ENCODE data around the gene SLC35B1. TPM values are rescaled to one million over a fixed set of nuclear protein-coding genes. Genes with fewer than 3 reads are reported as not detected.
"Not testable (repeated sequence)": the region's sequence is repeated elsewhere in the genome, so short reads cannot be mapped to it uniquely, and the experiment has no call there.

Gene SLC35B1
- polyA plus RNA-seq, 3 donors = 85.4 to 95.6 (median 88.2) TPM

DNA sequence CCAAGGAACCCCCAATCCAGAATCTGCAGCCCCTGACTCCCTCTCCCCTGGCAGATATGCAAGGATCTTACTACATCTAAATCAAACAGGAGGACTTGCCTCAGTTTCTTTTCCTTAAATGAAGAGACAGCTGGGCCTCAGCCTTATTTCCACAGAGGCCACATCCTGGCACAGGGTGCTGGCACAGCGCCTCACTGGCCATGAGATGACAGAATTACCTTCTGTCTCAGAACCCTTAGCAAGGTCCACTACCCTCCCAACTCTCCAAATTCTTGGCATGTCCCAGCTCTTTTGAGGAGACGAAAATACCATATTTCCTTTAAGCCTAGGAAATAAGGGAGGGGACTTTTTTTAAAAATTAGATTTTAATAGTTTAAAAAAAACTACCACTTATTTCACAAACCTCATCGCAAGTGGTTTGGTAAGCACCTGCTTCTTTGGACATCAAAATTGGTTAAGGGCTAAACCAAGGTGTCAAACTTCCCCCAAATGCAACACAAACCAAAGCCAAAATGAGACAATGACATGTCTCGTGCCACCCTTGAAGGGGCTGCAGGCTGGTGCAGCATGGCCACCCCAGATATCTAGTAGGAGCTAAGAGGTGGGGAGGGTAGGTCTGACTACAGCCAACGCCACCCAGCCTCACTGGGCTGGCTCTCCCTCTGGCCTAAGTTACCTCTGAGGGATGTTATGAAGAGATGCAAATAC lies 30.8 kb upstream of the SLC35B1 start:
- DNase-seq (ENCODE audit: low read depth in 3 of 3, low spot score in 2 of 3) = no peak

DNA sequence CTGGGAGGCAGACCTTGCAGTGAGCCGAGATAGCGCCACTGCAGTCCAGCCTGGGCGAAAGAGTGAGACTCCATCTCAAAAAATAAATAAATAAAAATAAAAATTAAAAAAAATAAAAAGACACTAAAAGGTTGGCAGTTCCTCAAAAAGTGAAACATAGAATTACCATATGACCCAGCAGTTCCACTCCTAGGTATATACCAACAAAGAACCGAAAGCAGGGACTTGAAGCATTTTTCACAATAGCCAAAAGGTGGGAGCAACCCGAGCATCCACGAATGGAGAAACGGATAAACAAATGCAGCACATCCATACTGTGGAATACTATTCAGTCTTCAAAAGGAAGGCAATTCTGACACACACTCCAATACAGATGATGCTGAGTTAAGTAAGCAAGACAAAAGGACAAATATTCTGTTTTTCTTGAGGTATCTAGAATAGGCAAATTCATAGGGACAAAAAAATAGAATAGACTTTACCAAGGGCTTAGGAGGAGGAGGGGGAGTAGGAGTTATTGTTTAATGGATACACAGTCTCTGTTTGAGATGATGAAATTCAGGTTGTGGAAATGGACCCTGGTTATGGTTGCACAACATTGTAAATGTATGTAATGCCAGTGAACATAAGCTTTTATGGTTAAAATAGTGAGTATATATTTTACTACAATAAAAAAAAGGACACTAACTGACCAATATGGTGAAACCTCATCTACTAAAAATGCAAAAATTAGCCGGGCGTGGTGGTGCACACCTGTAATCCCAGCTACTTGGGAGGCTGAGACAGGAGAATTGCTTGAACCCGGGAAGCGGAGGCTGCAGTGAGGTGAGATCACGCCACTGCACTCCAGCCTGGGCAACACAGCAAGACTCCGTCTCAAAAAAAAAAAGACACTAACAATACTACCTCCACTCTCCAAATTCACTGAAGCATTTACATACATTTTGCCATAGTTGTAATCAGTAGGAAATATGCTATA lies 27.0 kb upstream of the SLC35B1 start:
- no peak for DNase-seq (ENCODE audit: low read depth in 3 of 3, low spot score in 2 of 3)

- no peak for DNase-seq (ENCODE audit: low read depth in 3 of 3, low spot score in 2 of 3)
These were observed 23.7 kb upstream of the SLC35B1 start for GRCh38 chr17:49731435-49731831.

DNA sequence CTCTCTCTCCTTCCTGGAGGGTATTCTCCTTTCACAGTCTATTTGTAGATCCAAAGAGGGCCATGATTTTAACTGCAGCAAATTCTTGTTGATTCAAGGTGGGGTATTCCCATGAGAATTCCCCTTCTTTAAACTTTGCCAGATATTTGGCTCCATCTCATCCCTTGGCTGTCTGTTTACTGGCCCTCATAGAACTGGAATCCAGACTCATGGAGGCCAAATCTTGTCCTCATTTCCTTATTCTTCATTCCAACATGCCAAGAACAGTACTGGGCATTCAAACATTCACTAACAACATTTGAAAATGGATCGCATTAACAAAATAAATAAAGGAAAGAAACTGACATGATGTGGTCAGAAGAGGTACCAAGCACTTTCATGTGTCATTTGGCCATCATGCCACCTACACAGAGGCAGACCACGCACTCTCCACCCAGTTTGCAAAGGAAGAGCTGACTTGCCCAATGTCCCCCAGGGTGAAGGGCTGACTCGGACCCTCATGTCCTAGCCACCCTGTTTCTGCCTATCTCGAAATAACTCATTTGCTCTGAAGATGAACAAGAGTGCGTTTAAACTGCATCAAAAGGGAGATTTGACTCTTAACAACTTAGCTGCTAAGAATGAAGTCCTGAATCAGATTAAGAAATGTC lies 23.1 kb upstream of the SLC35B1 start:
- no peak for DNase-seq (ENCODE audit: low read depth in 3 of 3, low spot score in 2 of 3)

DNA sequence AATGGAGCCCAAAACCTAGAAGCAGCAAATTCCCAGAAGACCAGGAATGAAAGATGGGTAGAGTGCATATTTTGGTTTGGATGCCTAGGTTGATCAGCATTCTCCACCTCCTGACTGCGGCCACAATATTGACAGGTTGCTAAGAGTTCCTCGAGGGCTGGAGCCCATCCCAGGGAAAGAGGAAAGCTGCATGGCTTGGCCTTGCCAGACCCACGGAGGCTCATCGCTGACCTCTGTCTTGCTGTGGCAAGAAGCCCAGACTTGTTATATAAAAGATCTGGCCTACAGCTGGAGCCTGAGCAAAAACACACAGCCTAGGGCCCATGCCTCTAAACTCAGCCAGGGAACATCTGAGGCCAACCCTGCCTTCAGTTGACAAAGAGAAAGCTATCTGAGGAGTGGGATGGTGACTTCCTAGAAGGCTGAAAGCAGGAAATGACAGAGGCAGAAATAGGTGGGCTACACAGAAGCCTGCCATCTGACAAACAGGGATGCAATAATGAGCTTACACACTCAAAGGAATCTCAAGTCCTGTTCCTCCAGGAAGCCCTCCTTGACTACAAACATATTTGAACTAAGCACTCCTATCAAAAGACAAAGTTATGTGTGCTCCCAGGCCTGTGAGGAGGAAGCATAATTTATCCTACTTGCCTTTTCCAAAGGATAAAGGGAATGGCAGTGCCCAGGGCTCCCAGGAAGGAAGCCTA lies 22.5 kb upstream of the SLC35B1 start:
- DNase-seq (ENCODE audit: low read depth in 3 of 3, low spot score in 2 of 3) = peak; percentile 41 to 50 (median 47)

DNA sequence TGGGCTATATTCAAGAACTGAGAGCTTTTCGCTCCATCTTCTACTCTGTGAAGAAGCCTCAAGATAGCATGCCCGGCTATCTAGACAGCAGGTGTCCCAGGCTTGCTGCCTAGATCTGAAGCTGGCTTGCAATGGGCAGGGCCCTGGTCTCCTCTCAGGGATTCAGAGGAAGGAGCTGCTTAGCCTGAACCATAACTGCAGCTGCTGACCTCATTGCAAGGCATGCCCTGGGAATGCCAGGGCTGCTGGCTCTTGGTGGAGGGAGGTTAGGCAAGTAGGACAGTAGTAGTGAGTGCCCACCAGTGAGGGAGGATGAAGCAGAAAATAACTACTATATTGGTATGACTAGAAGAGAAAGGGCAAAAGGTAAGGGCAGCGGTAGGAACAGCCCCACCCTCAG lies 21.3 kb upstream of the SLC35B1 start:
- DNase-seq (ENCODE audit: low read depth in 3 of 3, low spot score in 2 of 3) = no peak

DNA sequence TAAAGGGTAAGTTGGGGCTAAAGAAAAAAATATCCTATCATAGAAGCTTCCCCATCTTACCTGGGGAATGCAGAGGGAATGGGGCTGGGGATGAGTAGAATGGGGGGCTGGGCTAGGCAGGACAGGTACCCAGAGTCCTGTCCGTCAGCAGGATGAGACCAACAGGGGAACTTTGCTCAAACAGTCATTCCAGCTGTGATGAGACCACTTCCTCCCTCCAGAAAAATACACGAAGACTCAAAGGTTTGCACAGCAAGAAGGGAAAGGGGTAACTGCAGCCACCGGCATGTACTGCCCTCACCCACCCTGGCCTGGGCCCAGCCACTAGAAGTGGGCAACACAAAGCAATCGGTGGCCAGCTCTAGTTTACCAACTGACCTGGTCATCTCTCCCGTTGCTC lies 20.7 kb upstream of the SLC35B1 start:
- DNase-seq (ENCODE audit: low read depth in 3 of 3, low spot score in 2 of 3) = no peak

- no peak for DNase-seq (ENCODE audit: low read depth in 3 of 3, low spot score in 2 of 3)
These were observed 19.6 kb upstream of the SLC35B1 start for GRCh38 chr17:49727380-49727779.

DNA sequence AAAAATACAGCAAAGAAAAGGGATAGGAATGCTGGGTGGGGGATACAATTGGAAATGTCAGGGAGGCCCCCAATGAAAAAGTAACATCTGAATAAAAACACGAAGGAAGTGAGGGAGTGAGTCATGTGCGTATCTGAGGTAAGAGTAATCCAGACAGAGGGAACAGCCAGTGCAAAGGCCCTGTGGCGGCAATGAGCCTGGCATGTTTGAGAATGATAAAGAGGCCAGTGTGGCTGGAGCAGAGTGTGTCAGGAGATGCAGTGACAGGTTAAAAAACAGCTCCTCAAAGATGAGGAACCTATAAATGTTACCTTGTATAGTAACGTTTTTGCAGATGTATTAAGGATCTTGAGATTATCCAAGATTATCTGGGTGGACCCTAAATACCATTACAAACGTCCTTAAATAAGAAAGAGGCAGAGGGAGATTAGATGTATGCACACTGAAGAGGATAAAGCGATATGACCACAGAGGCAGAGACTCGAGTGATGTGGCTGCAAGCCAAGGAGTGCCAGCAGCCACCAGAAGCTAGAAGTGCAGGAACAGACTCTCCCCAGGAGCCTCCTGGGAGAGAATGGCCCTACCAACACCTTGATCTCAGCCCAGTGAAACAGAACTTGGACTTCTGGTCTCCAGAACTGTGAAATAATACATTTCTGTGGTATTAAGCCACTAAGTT lies 17.8 kb upstream of the SLC35B1 start:
- DNase-seq (ENCODE audit: low read depth in 3 of 3, low spot score in 2 of 3) = no peak

GRCh38 chr17:49724552-49724951 lies 16.8 kb upstream of the SLC35B1 start:
- DNase-seq (ENCODE audit: low read depth in 3 of 3, low spot score in 2 of 3) = not testable (repeated sequence)

GRCh38 chr17:49723423-49723822 lies 15.7 kb upstream of the SLC35B1 start:
- DNase-seq (ENCODE audit: low read depth in 3 of 3, low spot score in 2 of 3) = peak; percentile 25 to 56 (median 39)

DNA sequence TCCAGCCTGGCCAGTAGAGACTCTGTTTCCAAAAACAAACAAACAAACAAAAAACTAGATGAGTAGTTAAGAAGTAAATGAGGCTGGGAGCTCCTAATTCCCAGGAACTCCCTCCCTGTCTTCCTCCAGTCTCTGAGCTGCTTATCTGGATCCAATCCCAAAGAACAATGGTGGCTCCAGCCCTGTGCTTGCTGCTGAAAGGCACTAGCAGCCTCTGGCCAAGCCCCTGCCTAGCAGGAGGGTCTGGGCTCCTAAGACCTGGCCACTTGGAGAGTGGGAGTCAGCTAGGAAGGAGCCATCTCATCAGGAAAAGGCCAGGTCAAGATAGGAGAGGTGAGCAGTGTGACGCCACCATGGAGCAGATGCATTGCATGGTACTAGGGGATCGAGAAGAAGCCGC lies 14.3 kb upstream of the SLC35B1 start:
- DNase-seq (ENCODE audit: low read depth in 3 of 3, low spot score in 2 of 3) = no peak

DNA sequence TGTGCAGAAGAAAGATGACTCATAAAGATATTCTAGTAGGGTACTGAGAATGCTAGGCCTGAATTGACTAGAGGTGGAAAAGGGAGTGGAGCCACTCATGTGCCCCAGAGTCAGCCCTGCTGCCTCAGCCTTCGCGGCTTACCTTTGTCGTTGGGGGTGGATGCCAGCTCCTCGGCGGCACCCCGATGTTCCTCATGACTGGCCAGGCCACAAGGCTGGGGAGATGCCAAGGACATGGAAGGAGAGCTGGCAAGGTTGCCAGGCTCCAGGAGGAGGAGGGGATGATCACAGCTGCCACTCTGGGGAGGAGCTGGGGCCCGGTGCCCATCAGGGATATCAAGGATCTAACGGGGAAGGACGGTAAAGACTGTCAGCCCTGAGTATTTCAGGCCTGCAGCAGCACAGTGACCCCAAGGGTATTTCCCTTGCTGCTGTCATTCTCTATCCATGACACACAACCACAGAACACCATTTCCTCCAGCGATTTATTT lies 9.7 kb upstream of the SLC35B1 start:
- no peak for DNase-seq (ENCODE audit: low read depth in 3 of 3, low spot score in 2 of 3)

DNA sequence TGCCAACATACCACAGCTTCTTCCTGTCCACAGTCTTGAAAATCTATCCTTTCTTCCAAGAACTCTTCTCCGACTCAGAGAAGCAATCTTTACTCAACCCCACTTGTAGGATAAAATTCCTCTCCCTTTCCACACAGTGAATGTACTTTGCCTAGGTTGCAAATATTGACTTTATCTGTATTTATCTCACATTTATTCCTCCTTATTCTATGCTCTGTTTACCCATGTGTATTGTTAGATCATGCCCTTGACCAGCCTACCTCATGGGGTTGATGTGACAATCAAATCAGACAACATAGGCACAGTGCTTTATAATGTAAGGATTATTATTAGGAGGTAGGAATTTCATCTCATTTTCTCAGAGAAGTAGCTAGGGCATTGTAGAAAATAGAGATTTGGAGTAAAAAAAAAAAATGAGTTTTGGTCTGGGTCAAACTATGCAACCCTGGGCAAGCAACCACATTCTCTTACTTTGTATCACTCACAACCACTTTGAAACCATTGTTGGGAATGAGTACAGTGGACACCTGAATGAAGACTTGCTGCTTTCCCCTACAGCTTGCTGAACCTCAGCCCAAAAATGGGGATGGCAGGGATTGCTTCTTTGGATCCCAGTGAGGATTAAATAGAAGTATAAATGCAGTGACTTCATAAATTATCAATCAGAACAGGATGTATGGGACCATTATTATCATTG lies 9.1 kb upstream of the SLC35B1 start:
- DNase-seq (ENCODE audit: low read depth in 3 of 3, low spot score in 2 of 3) = no peak

DNA sequence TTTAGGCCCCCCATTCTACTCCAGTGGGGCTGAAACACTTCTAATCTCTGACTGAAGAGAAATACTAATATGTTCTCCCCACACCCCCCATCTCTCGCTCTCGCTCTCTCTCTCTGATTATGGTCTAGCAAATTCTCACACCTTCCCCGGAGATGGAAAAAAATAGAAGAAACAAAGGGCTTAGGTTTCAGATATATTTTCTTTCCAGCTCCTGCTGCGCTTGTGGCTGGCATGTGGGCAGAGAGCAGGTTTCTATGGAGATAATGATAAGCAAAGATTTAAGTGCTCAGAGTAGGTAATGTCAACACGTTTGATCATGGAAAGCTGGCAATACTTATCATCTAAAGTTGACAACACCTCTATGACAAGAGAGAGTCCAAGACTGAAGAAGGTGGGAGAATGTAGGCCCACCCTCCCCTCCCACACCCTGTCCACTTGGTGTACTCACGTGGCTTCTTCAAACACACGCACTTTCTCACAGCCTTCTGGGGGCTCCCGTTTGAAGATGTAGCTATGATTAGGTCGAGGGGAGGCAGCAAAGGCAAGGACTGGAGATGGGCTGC lies 8.0 kb upstream of the SLC35B1 start:
- no peak for DNase-seq (ENCODE audit: low read depth in 3 of 3, low spot score in 2 of 3)

- no peak for DNase-seq (ENCODE audit: low read depth in 3 of 3, low spot score in 2 of 3)
These were observed 7.5 kb upstream of the SLC35B1 start for GRCh38 chr17:49715216-49715615.

DNA sequence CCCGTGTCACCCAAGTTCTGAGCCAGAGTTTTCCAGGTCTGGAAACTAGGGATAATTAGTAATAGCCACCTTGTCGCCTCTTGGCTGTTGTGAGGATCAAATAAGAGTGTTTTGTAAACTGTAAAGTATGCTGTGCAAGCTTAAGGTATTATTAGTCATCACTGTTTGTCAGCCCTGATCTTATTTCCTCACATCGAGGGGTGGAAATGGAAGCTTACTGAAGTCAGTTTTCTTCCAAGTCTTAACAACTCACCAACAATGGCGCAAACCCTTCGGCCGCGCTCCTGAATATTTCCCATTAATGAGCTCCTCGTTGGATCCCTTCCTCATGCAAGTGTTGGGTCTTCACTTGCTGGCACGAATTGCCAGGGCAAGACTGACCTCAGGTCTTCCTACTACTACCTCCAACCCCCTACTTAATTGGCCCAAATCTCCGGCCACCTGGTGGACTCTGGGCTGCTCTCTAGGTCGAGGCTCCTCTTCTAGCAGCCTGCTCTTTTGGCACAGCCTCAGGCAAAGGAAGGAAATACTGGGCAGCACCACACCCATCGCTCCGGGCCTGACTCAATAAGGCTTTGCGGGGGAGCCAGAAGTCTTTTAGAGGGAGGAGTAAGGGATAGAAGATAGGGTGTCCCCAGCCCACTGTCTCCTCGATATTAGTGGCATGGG lies 885 bp upstream of the SLC35B1 start:
- DNase-seq (ENCODE audit: low read depth in 3 of 3, low spot score in 2 of 3) = no peak

DNA sequence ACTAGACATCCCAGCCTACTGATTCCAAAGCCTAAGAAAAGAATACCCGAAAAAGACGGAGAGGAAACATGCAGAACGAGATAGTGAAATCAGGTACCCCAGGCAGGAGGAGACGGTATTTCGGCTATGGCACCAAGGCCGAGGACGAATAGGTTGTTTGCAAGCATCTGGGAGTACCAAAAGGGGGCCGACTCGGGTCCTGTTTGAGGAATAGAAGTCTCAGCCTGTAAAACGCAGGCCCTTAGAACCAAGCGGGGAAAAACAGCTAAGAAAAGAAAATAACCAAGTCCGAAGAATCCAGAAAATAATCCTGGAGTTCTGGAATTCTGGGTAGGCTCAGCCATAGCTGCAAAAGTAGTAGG lies 537 bp downstream of the SLC35B1 start:
- DNase-seq (ENCODE audit: low read depth in 3 of 3, low spot score in 2 of 3) = no peak

GRCh38 chr17:49705254-49705653 lies 2.5 kb downstream of the SLC35B1 start:
- no peak for DNase-seq (ENCODE audit: low read depth in 3 of 3, low spot score in 2 of 3)

Measured in right renal cortex interstitium (tissue), 3 donors.